WI38 (cell line): ENCODE measurements around the gene HNRNPH2.

Experiments used
- H3K4me3 ChIP-seq: 2 replicates; pipeline ENCODE4 v1.5.1; 2011; ENCODE audit warnings: low read depth, mild to moderate bottlenecking, control low read depth, low read length
- CTCF ChIP-seq: IDR thresholded peaks from 2 replicates; pipeline ENCODE4 v1.5.1; 2012; ENCODE audit warnings: low read depth, mild to moderate bottlenecking, control low read depth, low read length

Gene HNRNPH2

GRCh38 chrX:101369687-101370086 lies 38.3 kb upstream of the HNRNPH2 start:
- no peak overlapping the region for H3K4me3 ChIP-seq
- no peak for TF ChIP-seq CTCF

GRCh38 chrX:101370888-101371504 lies 37.0 kb upstream of the HNRNPH2 start:
- H3K4me3 ChIP-seq: no peak overlapping the region
- no peak for TF ChIP-seq CTCF

GRCh38 chrX:101377547-101377946 lies 30.5 kb upstream of the HNRNPH2 start:
- H3K4me3 ChIP-seq: no peak overlapping the region
- no peak for TF ChIP-seq CTCF

GRCh38 chrX:101383679-101384205 lies 24.3 kb upstream of the HNRNPH2 start:
- no peak for TF ChIP-seq CTCF
- no peak overlapping the region for H3K4me3 ChIP-seq

- no peak for TF ChIP-seq CTCF
- no peak overlapping the region for H3K4me3 ChIP-seq
Observed at GRCh38 chrX:101385026-101385684, 22.9 kb upstream of the HNRNPH2 start.

GRCh38 chrX:101385795-101386541 lies 22.1 kb upstream of the HNRNPH2 start, which contains the start of gene BTK:
TSS of gene BTK (minus strand) at chrX:101386191. CDS start at chrX:101375284, 10,907 bp downstream.
- no peak within 1 kb of the TSS for H3K4me3 ChIP-seq
- no peak for TF ChIP-seq CTCF

- no peak for TF ChIP-seq CTCF
- H3K4me3 ChIP-seq: no peak overlapping the region
Observed at GRCh38 chrX:101386542-101386885, 21.5 kb upstream of the HNRNPH2 start.
